Upper lobe of left lung (tissue), 6 donors: ENCODE measurements around the gene IFITM2. TPM values are rescaled to one million over a fixed set of nuclear protein-coding genes. Genes with fewer than 3 reads are reported as not detected.

ENCODE experiments used
- ATAC-seq, 2 donors: fragments of 200-7000 bp; cut with Tn5 transposase; one replicate each; pipeline ENCODE4 v1.9.1; 2022; ENCODE audit warnings: mild to moderate bottlenecking in 2 of 2, moderate library complexity in 2 of 2; ENCODE audit not compliant: low FRiP score in 2 of 2
- DNase-seq, 2 donors: peaks; one replicate each; pipeline ENCODE4 v3.0.0-alpha.2; 2019 to 2020
- H3K27ac ChIP-seq, 4 donors: fragments of 200-600 bp; sonication (generic); one replicate each; pipeline ENCODE4 v1.5.1; 2016 to 2019
- H3K27me3 ChIP-seq, 4 donors: fragments of 200-600 bp; sonication (generic); one replicate each; pipeline ENCODE4 v1.5.1; 2017 to 2019
- H3K36me3 ChIP-seq, 4 donors: fragments of 200-600 bp; sonication (generic); one replicate each; pipeline ENCODE4 v1.5.1; 2016 to 2019
- H3K4me1 ChIP-seq, 4 donors: fragments of 200-600 bp; sonication (generic); one replicate each; pipeline ENCODE4 v1.5.1; 2018 to 2019
- H3K4me3 ChIP-seq, 4 donors: fragments of 200-600 bp; sonication (generic); one replicate each; pipeline ENCODE4 v1.5.1; 2017 to 2019; ENCODE audit warnings: mild to moderate bottlenecking in 2 of 4, moderate library complexity in 1 of 4
- H3K9me3 ChIP-seq, 4 donors: fragments of 200-600 bp; sonication (generic); one replicate each; pipeline ENCODE4 v1.5.1; 2018 to 2019
- EP300 ChIP-seq, 4 donors: sonication (generic); formaldehyde crosslinking; IDR thresholded peaks; one replicate each; pipeline ENCODE4 v1.5.1; 2017; ENCODE audit warnings: antibody characterized with exemption in 4 of 4, control low read depth in 2 of 4
- POLR2A ChIP-seq, 4 donors: fragments of 450-650 bp; IDR thresholded peaks; one replicate each; pipeline ENCODE4 v1.5.1; 2016 to 2017; ENCODE audit warnings: antibody characterized with exemption in 4 of 4, mild to moderate bottlenecking in 2 of 4
- POLR2AphosphoS5 ChIP-seq, 2 donors: sonication (generic); formaldehyde crosslinking; IDR thresholded peaks; one replicate each; pipeline ENCODE4 v1.5.1; 2017; ENCODE audit warnings: antibody characterized with exemption in 2 of 2
- WGBS, 2 donors: methylation state at CpG; one replicate each; pipeline ENCODE4 v1.1.5; 2017 to 2018; 5-methylcytosine and 5-hydroxymethylcytosine counted together
- total RNA-seq, 6 donors: library from RNA; depleted of rRNA in 4 of 6; stranded (reverse); fragments of >200 nt in 4 of 6; gene quantifications; one replicate each; pipeline versions ENCODE4 v1.1.0 to v1.2.1, GENCODE V29; 2016 to 2021
- TF ChIP-seq, protein P1 (sequence below), 6 experiments: fragments of 450-650 bp in 4 of 6; fragments of 200-600 bp in 2 of 6; sonication (generic) in 2 of 6; IDR thresholded peaks; one replicate each; pipeline ENCODE4 v1.5.1; 2016 to 2019; ENCODE audit warnings: antibody characterized with exemption in 6 of 6
- donor health status: DM: no; HTN: no; CAD: no; lungs with moderate emphysema.
- donor health status: DM: no; HTN: yes; CAD: no; lungs with severe emphysema.

The IFITM2 gene
- total RNA-seq, 6 donors from 2014 or later = 113 to 704 (median 271) TPM

DNA sequence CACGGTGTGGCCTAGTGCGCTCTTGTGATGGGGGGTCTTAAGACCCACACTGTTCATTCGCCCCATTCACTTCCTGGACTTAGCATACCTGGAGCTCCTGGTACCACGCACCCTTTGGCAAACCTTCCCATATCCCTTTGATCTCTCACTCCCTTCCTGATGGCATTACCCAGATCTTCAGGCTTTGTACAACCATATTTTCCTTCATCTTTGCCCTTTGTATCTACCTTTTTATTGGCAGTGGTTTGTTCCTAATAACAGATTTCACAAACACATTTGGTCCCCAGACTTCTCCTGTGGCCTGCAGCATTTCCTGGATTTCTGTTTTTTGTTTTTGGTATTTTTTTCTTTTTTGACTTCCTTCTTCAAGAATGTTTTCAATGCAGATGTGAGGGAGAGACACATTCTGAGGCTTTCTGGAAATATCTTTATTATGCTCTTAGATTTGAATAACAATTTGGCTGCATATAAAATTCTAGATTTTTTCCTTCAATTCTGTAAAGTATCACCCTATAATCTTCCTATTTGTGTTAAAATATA, 29.1 kb downstream of the IFITM2 start:
- Histone ChIP-seq H3K36me3 (no peaks in the 10 kb centered on the region), H3K9me3 (no peaks in the 10 kb centered on the region), H3K27me3 (no peaks in the 10 kb centered on the region), H3K27ac (peak overlapping the region in 3 of 4 donors; percentile 63 to 82 (median 75)), H3K4me3 (no peak overlapping the region), H3K4me1 (peaks cover 14 to 16% (median 15%) of the 10 kb centered on the region in 4 donors)
- ATAC-seq (peak in 1 of 2 donors; percentile 40), DNase-seq (no peak)
- WGBS, 2 donors = 78 to 87% methylated on average over 4 of the region's 4 CpGs
- TF ChIP-seq, protein P1, sequence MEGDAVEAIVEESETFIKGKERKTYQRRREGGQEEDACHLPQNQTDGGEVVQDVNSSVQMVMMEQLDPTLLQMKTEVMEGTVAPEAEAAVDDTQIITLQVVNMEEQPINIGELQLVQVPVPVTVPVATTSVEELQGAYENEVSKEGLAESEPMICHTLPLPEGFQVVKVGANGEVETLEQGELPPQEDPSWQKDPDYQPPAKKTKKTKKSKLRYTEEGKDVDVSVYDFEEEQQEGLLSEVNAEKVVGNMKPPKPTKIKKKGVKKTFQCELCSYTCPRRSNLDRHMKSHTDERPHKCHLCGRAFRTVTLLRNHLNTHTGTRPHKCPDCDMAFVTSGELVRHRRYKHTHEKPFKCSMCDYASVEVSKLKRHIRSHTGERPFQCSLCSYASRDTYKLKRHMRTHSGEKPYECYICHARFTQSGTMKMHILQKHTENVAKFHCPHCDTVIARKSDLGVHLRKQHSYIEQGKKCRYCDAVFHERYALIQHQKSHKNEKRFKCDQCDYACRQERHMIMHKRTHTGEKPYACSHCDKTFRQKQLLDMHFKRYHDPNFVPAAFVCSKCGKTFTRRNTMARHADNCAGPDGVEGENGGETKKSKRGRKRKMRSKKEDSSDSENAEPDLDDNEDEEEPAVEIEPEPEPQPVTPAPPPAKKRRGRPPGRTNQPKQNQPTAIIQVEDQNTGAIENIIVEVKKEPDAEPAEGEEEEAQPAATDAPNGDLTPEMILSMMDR (IDR thresholded peaks at IDR 0.05) = no peak
- TF ChIP-seq POLR2A (IDR thresholded peaks at IDR 0.05) (no peak), POLR2AphosphoS5 (IDR thresholded peaks at IDR 0.05) (no peak), EP300 (IDR thresholded peaks at IDR 0.05) (no peak)

DNA sequence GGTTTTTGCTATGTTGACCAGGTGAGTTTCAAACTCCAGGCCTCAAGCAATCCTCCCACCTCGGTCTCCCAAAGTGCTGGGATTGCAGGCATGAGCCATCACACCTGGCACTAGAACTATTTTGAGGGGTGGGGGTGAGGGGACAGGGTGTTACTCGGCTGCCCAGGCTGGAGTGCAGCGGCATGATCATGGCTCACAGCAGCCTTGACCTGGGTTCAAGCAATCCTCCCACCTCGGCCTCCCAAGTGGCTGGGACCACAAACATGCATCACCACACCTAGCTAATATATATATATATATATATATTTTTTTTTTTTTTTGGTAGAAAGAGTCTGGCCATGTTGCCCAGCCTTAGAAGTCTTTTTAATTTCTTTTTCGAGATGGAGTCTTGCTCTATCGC, 30.1 kb downstream of the IFITM2 start:
- Histone ChIP-seq H3K27ac (no peak overlapping the region), H3K4me3 (no peak overlapping the region), H3K4me1 (peaks cover 14 to 16% (median 15%) of the 10 kb centered on the region in 4 donors), H3K27me3 (no peaks in the 10 kb centered on the region), H3K9me3 (no peaks in the 10 kb centered on the region), H3K36me3 (no peaks in the 10 kb centered on the region)
- TF ChIP-seq, protein P1 (IDR thresholded peaks at IDR 0.05) = no peak
- no peak for TF ChIP-seq POLR2AphosphoS5 (IDR thresholded peaks at IDR 0.05)
- TF ChIP-seq POLR2A (IDR thresholded peaks at IDR 0.05) = no peak
- TF ChIP-seq EP300 (IDR thresholded peaks at IDR 0.05) = no peak
- no peak for ATAC-seq
- DNase-seq = no peak
- 95 to 96% methylated on average over 6 of the region's 6 CpGs for WGBS, 2 donors

DNA sequence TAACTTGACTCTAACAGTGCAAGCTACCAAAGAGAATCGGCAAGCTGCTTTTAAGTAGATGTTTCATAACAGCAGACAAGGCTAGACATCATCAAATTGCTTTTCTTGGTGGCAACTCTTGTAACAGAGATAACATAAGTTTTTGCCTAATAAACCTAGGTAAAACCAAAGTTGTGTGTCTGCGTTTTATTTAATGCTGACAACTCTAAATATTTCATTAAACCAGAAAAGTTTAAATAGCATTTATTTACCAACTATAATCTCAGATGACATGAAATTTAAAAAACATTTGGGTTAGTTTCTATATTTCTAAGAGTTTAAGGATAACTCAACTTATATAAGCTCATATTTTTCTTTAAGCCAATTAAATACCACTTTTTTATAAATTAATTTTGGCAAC, 32.3 kb downstream of the IFITM2 start:
- Histone ChIP-seq H3K4me1 (peaks cover 14 to 16% (median 15%) of the 10 kb centered on the region in 4 donors), H3K4me3 (no peak overlapping the region), H3K9me3 (no peaks in the 10 kb centered on the region), H3K27me3 (no peaks in the 10 kb centered on the region), H3K36me3 (no peaks in the 10 kb centered on the region), H3K27ac (no peak overlapping the region)
- ATAC-seq (no peak), DNase-seq (no peak)
- 92 to 95% methylated on average over 2 of the region's 2 CpGs for WGBS, 2 donors
- TF ChIP-seq POLR2AphosphoS5 (IDR thresholded peaks at IDR 0.05) (no peak), POLR2A (IDR thresholded peaks at IDR 0.05) (no peak), EP300 (IDR thresholded peaks at IDR 0.05) (no peak)
- TF ChIP-seq, protein P1 (IDR thresholded peaks at IDR 0.05) = no peak

DNA sequence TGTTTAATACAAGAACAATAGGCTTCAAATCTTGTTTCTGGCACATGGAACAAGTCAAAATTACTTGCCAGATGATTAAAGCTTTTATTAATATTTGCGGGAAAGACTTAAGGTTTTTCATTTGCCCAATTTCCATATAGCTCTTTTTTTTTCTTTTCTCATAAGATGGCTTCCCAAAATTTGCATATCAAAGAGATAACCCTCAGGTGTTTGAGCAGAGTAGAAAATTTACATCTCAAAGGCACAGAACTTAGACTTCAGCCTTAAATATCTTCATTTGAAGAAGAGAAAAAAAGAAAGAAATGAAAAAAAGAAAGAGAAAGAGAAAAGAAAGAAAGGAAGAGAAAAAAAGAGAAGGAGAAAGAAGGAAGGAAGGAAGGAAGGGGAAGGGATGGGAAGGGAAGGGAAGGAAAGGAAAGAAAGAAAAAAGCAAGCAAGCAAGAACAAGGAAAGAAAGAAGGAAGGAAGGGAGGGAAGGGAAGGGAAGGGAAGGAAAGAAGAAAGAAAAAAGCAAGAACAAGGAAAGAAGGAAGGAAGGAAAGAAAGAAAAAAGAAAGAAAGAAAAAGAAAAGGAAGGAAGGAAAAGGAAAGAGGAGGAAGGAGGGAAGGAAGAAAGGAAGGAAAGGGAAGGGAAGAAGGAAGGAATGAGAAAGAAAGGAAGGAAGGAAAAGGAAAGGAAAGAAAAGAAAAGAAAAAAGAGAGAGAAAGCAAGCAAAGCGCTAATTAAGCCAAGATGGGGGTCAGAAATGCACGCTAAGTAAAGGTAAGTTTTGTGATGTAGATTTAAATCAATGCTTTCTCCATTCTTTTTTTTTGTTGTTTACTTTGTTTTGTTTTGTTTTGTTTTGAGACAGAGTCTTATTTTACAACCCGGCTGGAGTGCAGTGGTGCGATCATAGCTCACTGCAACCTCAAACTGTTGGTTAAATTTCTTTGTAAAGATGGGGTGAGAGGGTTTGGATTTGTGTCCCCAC, 33.2 kb downstream of the IFITM2 start:
- ATAC-seq (no peak), DNase-seq (no peak)
- TF ChIP-seq POLR2AphosphoS5 (IDR thresholded peaks at IDR 0.05) (no peak), POLR2A (IDR thresholded peaks at IDR 0.05) (no peak), EP300 (IDR thresholded peaks at IDR 0.05) (no peak)
- TF ChIP-seq, protein P1 (IDR thresholded peaks at IDR 0.05) = no peak
- Histone ChIP-seq H3K36me3 (no peaks in the 10 kb centered on the region), H3K27me3 (no peaks in the 10 kb centered on the region), H3K4me1 (peaks cover 9 to 12% (median 10%) of the 10 kb centered on the region in 4 donors), H3K9me3 (no peaks in the 10 kb centered on the region), H3K4me3 (no peak overlapping the region), H3K27ac (peak overlapping the region in 2 of 4 donors; percentile 25 to 51)
- WGBS, 2 donors = 61 to 67% methylated on average over 5 of the region's 5 CpGs
